ENCODE data around the gene RPS10. TPM values are rescaled to one million over a fixed set of nuclear protein-coding genes. Genes with fewer than 3 reads are reported as not detected.
"Not testable (repeated sequence)": the region's sequence is repeated elsewhere in the genome, so short reads cannot be mapped to it uniquely, and the experiment has no call there.

Gene RPS10
- total RNA-seq, 1 experiment from 2014 or later, result 4,042 TPM

GRCh38 chr6:34447910-34448309 lies 22.0 kb upstream of the RPS10 start:
- no peak for DNase-seq (ENCODE audit: low spot score)

- no peak for DNase-seq (ENCODE audit: low spot score)
Measured at GRCh38 chr6:34447386-34447785, 21.5 kb upstream of the RPS10 start.

- no peak for DNase-seq (ENCODE audit: low spot score)
Measured at GRCh38 chr6:34445313-34445860, 19.5 kb upstream of the RPS10 start.

- DNase-seq (ENCODE audit: low spot score), result no peak
Measured at GRCh38 chr6:34441526-34441925, 15.7 kb upstream of the RPS10 start.

GRCh38 chr6:34439442-34439841 lies 13.6 kb upstream of the RPS10 start:
- no peak for DNase-seq (ENCODE audit: low spot score)

GRCh38 chr6:34438705-34439104 lies 12.8 kb upstream of the RPS10 start:
- DNase-seq (ENCODE audit: low spot score), result no peak

GRCh38 chr6:34437644-34437970 lies 11.7 kb upstream of the RPS10 start:
- no peak for DNase-seq (ENCODE audit: low spot score)

- no peak for DNase-seq (ENCODE audit: low spot score)
Measured at GRCh38 chr6:34436803-34437643, 11.2 kb upstream of the RPS10 start.

- DNase-seq (ENCODE audit: low spot score), result no peak
Measured at GRCh38 chr6:34435916-34436315, 10.0 kb upstream of the RPS10 start.

- no peak for DNase-seq (ENCODE audit: low spot score)
Measured at GRCh38 chr6:34425132-34425497, 754 bp downstream of the RPS10 start.

- no peak for DNase-seq (ENCODE audit: low spot score)
Measured at GRCh38 chr6:34424200-34425131, 1.4 kb downstream of the RPS10 start.

- DNase-seq (ENCODE audit: low spot score), result no peak
Measured at GRCh38 chr6:34423254-34423653, 2.6 kb downstream of the RPS10 start.

GRCh38 chr6:34418367-34418766 lies 7.5 kb downstream of the RPS10 start:
- DNase-seq (ENCODE audit: low spot score), result no peak

- DNase-seq (ENCODE audit: low spot score), result no peak
Measured at GRCh38 chr6:34416877-34417371, 8.9 kb downstream of the RPS10 start.

- peak; percentile 72 for DNase-seq (ENCODE audit: low spot score)
Measured at GRCh38 chr6:34414999-34415858, 10.6 kb downstream of the RPS10 start.

GRCh38 chr6:34412643-34413214 lies 13.1 kb downstream of the RPS10 start:
- DNase-seq (ENCODE audit: low spot score), result no peak

GRCh38 chr6:34412016-34412415 lies 13.9 kb downstream of the RPS10 start:
- no peak for DNase-seq (ENCODE audit: low spot score)

- DNase-seq (ENCODE audit: low spot score), result not testable (repeated sequence)
Measured at GRCh38 chr6:34407915-34408314, 18.0 kb downstream of the RPS10 start.

GRCh38 chr6:34396518-34396917 lies 29.4 kb downstream of the RPS10 start:
- no peak for DNase-seq (ENCODE audit: low spot score)

GRCh38 chr6:34393966-34394305 lies 31.9 kb downstream of the RPS10 start:
- no peak for DNase-seq (ENCODE audit: low spot score)

Data from H4 (cell line).